GM06990 (cell line): ENCODE data around the gene CEP164.
"Not testable (repeated sequence)": the region's sequence is repeated elsewhere in the genome, so short reads cannot be mapped to it uniquely, and the experiment has no call there.

ENCODE experiments used
- DNase-seq: peaks from one replicate; pipeline ENCODE4 v3.0.0-alpha.2; 2011; ENCODE audit not compliant: insufficient read length; ENCODE audit errors: extremely low read depth
- H3K27me3 ChIP-seq: replicated peaks from 2 replicates; pipeline ENCODE4 v1.6.0; 2011; ENCODE audit warnings: low read length; ENCODE audit not compliant: control insufficient read depth, insufficient read depth
- H3K36me3 ChIP-seq: 2 replicates; pipeline ENCODE4 v1.5.1; 2011; ENCODE audit warnings: low read length; ENCODE audit not compliant: control insufficient read depth, insufficient read depth
- H3K4me3 ChIP-seq: replicated peaks from 2 replicates; pipeline ENCODE4 v1.5.1; 2011; ENCODE audit warnings: low read depth, mild to moderate bottlenecking, control low read depth, low read length
- CTCF ChIP-seq: IDR thresholded peaks from 2 replicates; pipeline ENCODE4 v1.5.1; 2011; ENCODE audit warnings: low read length, control low read depth, mild to moderate bottlenecking, inconsistent platforms; ENCODE audit not compliant: insufficient read depth, poor library complexity, severe bottlenecking

CEP164 gene

GRCh38 chr11:117456027-117456720 is 128.5 kb downstream of the CEP164 start:
- no peak overlapping the region for H3K4me3 ChIP-seq
- TF ChIP-seq CTCF = no peak
- H3K27me3 ChIP-seq = no peaks in the 10 kb centered on the region
- no peaks in the 10 kb centered on the region for H3K36me3 ChIP-seq
- peak; percentile 56 for DNase-seq

- H3K27me3 ChIP-seq, DNase-seq, H3K36me3 ChIP-seq, H3K4me3 ChIP-seq: not testable (repeated sequence)
Observed at GRCh38 chr11:117456721-117457029, 129.0 kb downstream of the CEP164 start.

- H3K27me3 ChIP-seq = no peaks in the 10 kb centered on the region
- no peaks in the 10 kb centered on the region for H3K36me3 ChIP-seq
- TF ChIP-seq CTCF = no peak
- DNase-seq = peak; percentile 65
- H3K4me3 ChIP-seq = no peak overlapping the region
Observed at GRCh38 chr11:117457031-117457785, 129.6 kb downstream of the CEP164 start.

- no peaks in the 10 kb centered on the region for H3K27me3 ChIP-seq
Observed at GRCh38 chr11:117457835-117458234, 130.2 kb downstream of the CEP164 start.

GRCh38 chr11:117458275-117459122 is 130.8 kb downstream of the CEP164 start:
- TF ChIP-seq CTCF = no peak
- H3K36me3 ChIP-seq = no peaks in the 10 kb centered on the region
- peak overlapping the region; percentile 28 for H3K4me3 ChIP-seq
- H3K27me3 ChIP-seq = no peaks in the 10 kb centered on the region
- peak; percentile 72 for DNase-seq

More at GRCh38 chr11:117457835-117458234, 130.2 kb downstream of the CEP164 start:
- TF ChIP-seq CTCF = no peak
- H3K36me3 ChIP-seq = no peaks in the 10 kb centered on the region
- peak overlapping the region; percentile 28 for H3K4me3 ChIP-seq
- no peak for DNase-seq
